HepG2 (cell line): ENCODE results near the gene STIP1. TPM values are rescaled to one million over a fixed set of nuclear protein-coding genes. Genes with fewer than 3 reads are reported as not detected.

ENCODE experiments used
- ATF3 ChIP-seq: sonication (generic); formaldehyde crosslinking; IDR thresholded peaks from 2 replicates; pipeline ENCODE4 v1.4.0; 2020; ENCODE audit warnings: missing genetic modification reagents
- CAMTA2 ChIP-seq: sonication (generic); formaldehyde crosslinking; IDR thresholded peaks from 2 replicates; pipeline ENCODE4 v1.4.0; 2020; ENCODE audit warnings: mild to moderate bottlenecking, missing genetic modification reagents, borderline replicate concordance
- ISL2 ChIP-seq: sonication (generic); formaldehyde crosslinking; IDR thresholded peaks from 2 replicates; pipeline ENCODE4 v1.5.0; 2020; ENCODE audit warnings: missing genetic modification reagents
- KLF12 ChIP-seq: sonication (generic); formaldehyde crosslinking; IDR thresholded peaks from 2 replicates; pipeline ENCODE4 v1.4.0; 2020; ENCODE audit warnings: missing genetic modification reagents, borderline replicate concordance
- KLF15 ChIP-seq: sonication (generic); formaldehyde crosslinking; IDR thresholded peaks from 2 replicates; pipeline ENCODE4 v1.8.1; 2023; ENCODE audit warnings: borderline replicate concordance, mild to moderate bottlenecking, inconsistent platforms, missing genetic modification reagents, mixed read lengths
- MIER2 ChIP-seq: IDR thresholded peaks from 2 replicates; pipeline ENCODE4 v1.6.1; 2016; ENCODE audit warnings: missing biosample characterization, missing genetic modification reagents
- MLXIP ChIP-seq: sonication (generic); formaldehyde crosslinking; IDR thresholded peaks from 2 replicates; pipeline ENCODE4 v1.9.0; 2021; ENCODE audit warnings: missing genetic modification reagents, borderline replicate concordance
- NFIB ChIP-seq: sonication (generic); formaldehyde crosslinking; IDR thresholded peaks from 2 replicates; pipeline ENCODE4 v1.9.0; 2021; ENCODE audit warnings: missing genetic modification reagents, mild to moderate bottlenecking, borderline replicate concordance
- PAWR ChIP-seq: sonication (generic); formaldehyde crosslinking; IDR thresholded peaks from 2 replicates; pipeline ENCODE4 v1.4.0; 2020; ENCODE audit warnings: missing genetic modification reagents, mild to moderate bottlenecking, borderline replicate concordance
- RELA ChIP-seq: sonication (generic); formaldehyde crosslinking; IDR thresholded peaks from 2 replicates; pipeline ENCODE4 v1.4.0; 2020; ENCODE audit warnings: missing genetic modification reagents
- RFXAP ChIP-seq: sonication (generic); formaldehyde crosslinking; IDR thresholded peaks from 2 replicates; pipeline ENCODE4 v1.4.0; 2020; ENCODE audit warnings: missing genetic modification reagents, borderline replicate concordance
- SIN3A ChIP-seq: IDR thresholded peaks from 2 replicates; pipeline ENCODE4 v1.6.1; 2011; ENCODE audit warnings: low read depth, mild to moderate bottlenecking, control low read depth, low read length, borderline replicate concordance
- TSC22D2 ChIP-seq: sonication (generic); formaldehyde crosslinking; IDR thresholded peaks from 2 replicates; pipeline ENCODE4 v1.5.1; 2020; ENCODE audit warnings: missing genetic modification reagents, mild to moderate bottlenecking, borderline replicate concordance
- ZBTB21 ChIP-seq: sonication (generic); formaldehyde crosslinking; IDR thresholded peaks from 2 replicates; pipeline ENCODE4 v1.4.0; 2020; ENCODE audit warnings: missing genetic modification reagents
- ZFX ChIP-seq: sonication (generic); formaldehyde crosslinking; IDR thresholded peaks from 2 replicates; pipeline ENCODE4 v1.4.0; 2020; ENCODE audit warnings: mild to moderate bottlenecking, low read depth, missing genetic modification reagents, moderate library complexity
- ZFY ChIP-seq: sonication (generic); formaldehyde crosslinking; IDR thresholded peaks from 2 replicates; pipeline ENCODE4 v1.4.0; 2020; ENCODE audit warnings: missing genetic modification reagents
- ZMYM4 ChIP-seq: sonication (generic); formaldehyde crosslinking; IDR thresholded peaks from 2 replicates; pipeline ENCODE4 v1.8.1; 2023; ENCODE audit warnings: mild to moderate bottlenecking, missing genetic modification reagents
- ZNF546 ChIP-seq: sonication (generic); formaldehyde crosslinking; conservative IDR thresholded peaks from 2 replicates; pipeline ENCODE4 v1.8.1; 2023; ENCODE audit warnings: mild to moderate bottlenecking, missing genetic modification reagents
- ZNF562 ChIP-seq: sonication (generic); formaldehyde crosslinking; IDR thresholded peaks from 2 replicates; pipeline ENCODE4 v1.8.0; 2022; ENCODE audit warnings: missing genetic modification reagents, borderline replicate concordance
- ZNF576 ChIP-seq: sonication (generic); formaldehyde crosslinking; IDR thresholded peaks from 2 replicates; pipeline ENCODE4 v1.4.0; 2020; ENCODE audit warnings: mild to moderate bottlenecking, missing genetic modification reagents
- ZNF652 ChIP-seq: IDR thresholded peaks from 2 replicates; pipeline ENCODE4 v1.6.1; 2016; ENCODE audit warnings: low read depth, borderline replicate concordance
- ZNF746 ChIP-seq: sonication (generic); formaldehyde crosslinking; IDR thresholded peaks from 2 replicates; pipeline ENCODE4 v1.8.0; 2022; ENCODE audit warnings: mild to moderate bottlenecking, missing genetic modification reagents
- polyA plus RNA-seq, 8 experiments: library from polyadenylated mRNA; depleted of rRNA in 3 of 8; stranded (reverse) in 7 of 8; unstranded in 1 of 8; fragments of >200 nt; fragmentation: Illumina TruSeq in 4 of 8; extraction: Trizol in 4 of 8; gene quantifications; 2 replicates each; pipeline versions ENCODE4 v1.2.1 to v1.2.3, GENCODE V29; 2011 to 2016; ENCODE audit warnings: low read depth in 4 of 8, missing spikeins in 1 of 8, mixed read lengths in 1 of 8; ENCODE audit not compliant: insufficient read depth in 1 of 8
- total RNA-seq, 5 experiments: library from RNA; depleted of rRNA; stranded (reverse); fragments of >200 nt; fragmentation: Illumina TruSeq; extraction: Trizol; gene quantifications; 2 replicates each; pipeline ENCODE4 v1.2.3, GENCODE V29; 2016; ENCODE audit warnings: low read depth in 1 of 5
- TF ChIP-seq, protein P1 (sequence below): sonication (generic); formaldehyde crosslinking; IDR thresholded peaks from 2 replicates; pipeline ENCODE4 v1.4.0; 2020; ENCODE audit warnings: missing genetic modification reagents, borderline replicate concordance
- TF ChIP-seq, protein P2 (sequence below): sonication (generic); formaldehyde crosslinking; IDR thresholded peaks from 2 replicates; pipeline ENCODE4 v1.5.0; 2020; ENCODE audit warnings: missing genetic modification reagents

The STIP1 gene
- total and polyA plus RNA-seq, 2 of the 13 experiments (the other 11 are each of a cell fraction or from before 2014, with no cell fraction given) = 81.1 to 217 TPM

DNA sequence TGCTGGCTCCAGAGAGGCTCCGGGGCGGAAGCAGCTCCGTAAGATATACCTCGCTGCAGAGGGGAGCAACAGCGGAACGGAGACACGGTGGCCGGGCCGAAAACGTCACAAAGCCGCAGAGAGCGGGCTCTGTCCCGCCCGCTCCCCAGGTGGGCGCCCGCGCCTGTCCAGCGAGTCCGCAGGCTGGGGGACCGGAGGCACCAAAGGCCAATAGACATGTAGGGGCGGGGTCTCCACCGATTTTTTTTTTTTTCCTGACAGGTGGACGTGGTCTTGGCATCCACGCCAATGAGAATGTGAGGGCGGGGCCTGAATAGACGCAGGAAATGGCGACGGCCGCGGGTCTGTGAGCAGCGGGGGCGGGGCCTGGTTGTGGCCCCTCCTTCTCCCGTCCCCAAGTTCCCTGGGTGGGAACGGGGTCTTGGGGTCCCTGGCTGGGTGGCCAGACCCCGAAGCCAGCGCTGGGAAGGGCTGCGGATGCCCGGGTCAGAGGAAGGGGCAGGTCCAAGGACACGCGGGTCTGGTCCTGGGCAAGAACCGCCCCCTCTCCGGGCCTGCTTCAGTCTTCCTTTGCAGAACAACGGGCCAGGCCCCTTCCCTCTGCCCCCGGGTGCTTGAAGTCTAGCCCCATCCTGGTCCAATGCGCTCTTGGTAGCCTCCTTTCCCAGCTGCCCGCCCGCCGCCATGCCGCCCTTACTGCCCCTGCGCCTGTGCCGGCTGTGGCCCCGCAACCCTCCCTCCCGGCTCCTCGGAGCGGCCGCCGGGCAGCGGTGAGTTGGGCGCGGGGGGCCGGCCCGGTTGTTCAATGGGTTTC, 44.4 kb downstream of the STIP1 start, which contains the start of gene DNAJC4 (continued):
- TF ChIP-seq ZFX (peak; percentile 82), MLXIP (CRISPR knock-in tag) (no peak), ZNF546 (CRISPR knock-in tag) (no peak), ZNF746 (0 out of 2 replicates have a peak, but pooled peaks have one; percentile 24), ZMYM4 (CRISPR knock-in tag) (peak; percentile 61; the same call in 1 of the 2 replicates), NFIB (CRISPR knock-in tag) (no peak), SIN3A (peak; percentile 74; the same call in 1 of the 2 replicates), RELA (no peak), ZNF562 (CRISPR knock-in tag) (no peak), ZBTB21 (no peak), TSC22D2 (no peak), KLF15 (no peak), RFXAP (peak; percentile 23; the same call in 1 of the 2 replicates), ISL2 (CRISPR knock-in tag) (peak; percentile 23; the same call in 1 of the 2 replicates), ZFY (CRISPR knock-in tag) (peak; percentile 61; the same call in 1 of the 2 replicates), MIER2 (CRISPR knock-in tag) (no peak), ATF3 (CRISPR knock-in tag) (no peak), ZNF576 (no peak), PAWR (no peak), CAMTA2 (CRISPR knock-in tag) (0 out of 2 replicates have a peak, but pooled peaks have one; percentile 60), KLF12 (CRISPR knock-in tag) (no peak), ZNF652 (CRISPR knock-in tag) (no peak)
- TF ChIP-seq, protein P1, sequence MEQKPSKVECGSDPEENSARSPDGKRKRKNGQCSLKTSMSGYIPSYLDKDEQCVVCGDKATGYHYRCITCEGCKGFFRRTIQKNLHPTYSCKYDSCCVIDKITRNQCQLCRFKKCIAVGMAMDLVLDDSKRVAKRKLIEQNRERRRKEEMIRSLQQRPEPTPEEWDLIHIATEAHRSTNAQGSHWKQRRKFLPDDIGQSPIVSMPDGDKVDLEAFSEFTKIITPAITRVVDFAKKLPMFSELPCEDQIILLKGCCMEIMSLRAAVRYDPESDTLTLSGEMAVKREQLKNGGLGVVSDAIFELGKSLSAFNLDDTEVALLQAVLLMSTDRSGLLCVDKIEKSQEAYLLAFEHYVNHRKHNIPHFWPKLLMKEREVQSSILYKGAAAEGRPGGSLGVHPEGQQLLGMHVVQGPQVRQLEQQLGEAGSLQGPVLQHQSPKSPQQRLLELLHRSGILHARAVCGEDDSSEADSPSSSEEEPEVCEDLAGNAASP = 0 out of 2 replicates have a peak, but pooled peaks have one; percentile 17
- TF ChIP-seq, protein P2, sequence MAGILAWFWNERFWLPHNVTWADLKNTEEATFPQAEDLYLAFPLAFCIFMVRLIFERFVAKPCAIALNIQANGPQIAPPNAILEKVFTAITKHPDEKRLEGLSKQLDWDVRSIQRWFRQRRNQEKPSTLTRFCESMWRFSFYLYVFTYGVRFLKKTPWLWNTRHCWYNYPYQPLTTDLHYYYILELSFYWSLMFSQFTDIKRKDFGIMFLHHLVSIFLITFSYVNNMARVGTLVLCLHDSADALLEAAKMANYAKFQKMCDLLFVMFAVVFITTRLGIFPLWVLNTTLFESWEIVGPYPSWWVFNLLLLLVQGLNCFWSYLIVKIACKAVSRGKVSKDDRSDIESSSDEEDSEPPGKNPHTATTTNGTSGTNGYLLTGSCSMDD (CRISPR knock-in tag) = no peak
